PC-9 (cell line): ENCODE results near the gene CNBP. TPM values are rescaled to one million over a fixed set of nuclear protein-coding genes. Genes with fewer than 3 reads are reported as not detected.

Source experiments
- BruUV-seq: library from RNA; stranded (reverse); fragments of 400-500 nt; replicated peaks from 2 replicates; lab custom pipeline; 2021; lab: Mats Ljungman, UMichigan
- CTCF ChIA-PET: fragments of 300-600 bp; sonication (Branson Sonifier 250); formaldehyde crosslinking; loops from one replicate; lab custom pipeline; 2022; ENCODE audit warnings: antibody characterized with exemption; lab: Charles Lee
- POLR2A ChIA-PET: fragments of 300-600 bp; sonication (Branson Sonifier 250); formaldehyde crosslinking; loops from one replicate; lab custom pipeline; 2022; ENCODE audit warnings: antibody characterized with exemption; ENCODE audit not compliant: unreplicated experiment; lab: Charles Lee
- DNase-seq, 2 experiments: peaks; one replicate each; pipeline versions ENCODE4 v3.0.0 to v3.0.0-alpha.2; 2015 to 2022; ENCODE audit warnings: mixed read lengths in 1 of 2
- H2AFZ ChIP-seq: fragments of 200-600 bp; sonication (generic); 2 replicates; pipeline ENCODE4 v1.8.1; 2017; ENCODE audit warnings: antibody characterized with exemption
- H3F3A ChIP-seq: fragments of 200-600 bp; sonication (generic); 2 replicates; pipeline ENCODE4 v1.8.1; 2017; ENCODE audit warnings: antibody characterized with exemption, mild to moderate bottlenecking, low read depth; ENCODE audit not compliant: insufficient read depth
- H3K27ac ChIP-seq: fragments of 200-600 bp; sonication (generic); 2 replicates; pipeline ENCODE4 v1.6.1; 2016; ENCODE audit warnings: mixed run types
- H3K27me3 ChIP-seq: fragments of 200-600 bp; sonication (generic); 2 replicates; pipeline ENCODE4 v1.6.1; 2016; ENCODE audit warnings: low read depth, mixed run types; ENCODE audit not compliant: insufficient read depth
- H3K36me3 ChIP-seq: fragments of 200-600 bp; sonication (generic); 2 replicates; pipeline ENCODE4 v1.6.1; 2016; ENCODE audit warnings: low read depth, mixed run types
- H3K4me1 ChIP-seq: fragments of 200-600 bp; sonication (generic); replicated peaks from 2 replicates; pipeline ENCODE4 v1.6.1; 2016; ENCODE audit warnings: mixed run types; ENCODE audit not compliant: insufficient read depth
- H3K4me2 ChIP-seq: fragments of 200-600 bp; sonication (generic); 2 replicates; pipeline ENCODE4 v1.6.1; 2017; ENCODE audit warnings: mixed run types
- H3K4me3 ChIP-seq: fragments of 200-600 bp; sonication (generic); 2 replicates; pipeline ENCODE4 v1.6.1; 2016; ENCODE audit warnings: mixed run types
- H3K79me2 ChIP-seq: fragments of 200-600 bp; sonication (generic); 2 replicates; pipeline ENCODE4 v1.6.1; 2017; ENCODE audit warnings: low read depth, mixed run types
- H3K9me2 ChIP-seq: fragments of 200-600 bp; sonication (generic); 2 replicates; pipeline ENCODE4 v1.8.1; 2017; ENCODE audit warnings: mild to moderate bottlenecking; ENCODE audit not compliant: insufficient read depth
- H3K9me3 ChIP-seq: fragments of 200-600 bp; sonication (generic); 2 replicates; pipeline ENCODE4 v1.8.1; 2016; ENCODE audit warnings: low read depth; ENCODE audit not compliant: insufficient read depth
- H4K20me1 ChIP-seq: fragments of 200-600 bp; sonication (generic); 2 replicates; pipeline ENCODE4 v1.8.1; 2017; ENCODE audit not compliant: insufficient read depth
- CTCF ChIP-seq: fragments of 200-600 bp; sonication (generic); conservative IDR thresholded peaks from 2 replicates; pipeline ENCODE4 v1.6.1; 2017; ENCODE audit warnings: mixed run types, antibody characterized with exemption, mild to moderate bottlenecking, moderate library complexity
- EZH2 ChIP-seq: fragments of 200-600 bp; sonication (generic); IDR thresholded peaks from 2 replicates; pipeline ENCODE4 v1.8.0; 2017; ENCODE audit warnings: antibody characterized with exemption, low read depth
- intact Hi-C: fragments of 100-400 bp; cut with micrococcal nuclease; formaldehyde crosslinking; loops from one replicate; pipeline ENCODE4 v1.10.0; 2022; ENCODE audit not compliant: unreplicated experiment
- total RNA-seq: library from RNA; stranded (reverse); gene quantifications from 2 replicates; pipeline ENCODE4 v1.2.3, GENCODE V29; 2021

Gene CNBP
- total RNA-seq, 1 experiment from 2014 or later: 265 TPM

GRCh38 chr3:129131465-129132088 is 52.1 kb downstream of the CNBP start:
- Histone ChIP-seq H4K20me1 (no peaks in the 10 kb centered on the region), H3K4me2 (no peak overlapping the region), H3K4me1 (no peaks in the 10 kb centered on the region), H3K4me3 (no peak overlapping the region), H2AFZ (no peak overlapping the region), H3K27ac (no peak overlapping the region), H3F3A (no peaks in the 10 kb centered on the region), H3K9me2 (no peaks in the 10 kb centered on the region), H3K36me3 (peaks cover 9% of the 10 kb centered on the region; the same call in 1 of the 2 replicates), H3K9me3 (no peaks in the 10 kb centered on the region), H3K79me2 (no peaks in the 10 kb centered on the region), H3K27me3 (no peaks in the 10 kb centered on the region)
- CTCF ChIA-PET: no interaction called here
- DNase-seq: no peak
- TF ChIP-seq EZH2: no peak
- TF ChIP-seq CTCF: no peak
- POLR2A ChIA-PET: no interaction called here
- intact Hi-C loops: no loop called here
- no TSS peak for BruUV-seq

- CTCF ChIA-PET: no interaction called here
- peaks cover 4% of the 10 kb centered on the region; the same call in 1 of the 2 replicates for H3F3A ChIP-seq
- H3K9me3 ChIP-seq: no peaks in the 10 kb centered on the region
- intact Hi-C loops: no loop called here
- H3K4me1 ChIP-seq: no peaks in the 10 kb centered on the region
- H4K20me1 ChIP-seq: no peaks in the 10 kb centered on the region
- H3K9me2 ChIP-seq: no peaks in the 10 kb centered on the region
- no peak overlapping the region for H3K27ac ChIP-seq
- H2AFZ ChIP-seq: no peak overlapping the region
- no peak for TF ChIP-seq EZH2
- no peak for TF ChIP-seq CTCF
- no peaks in the 10 kb centered on the region for H3K79me2 ChIP-seq
- no peak overlapping the region for H3K4me3 ChIP-seq
- peaks cover 9% of the 10 kb centered on the region; the same call in 1 of the 2 replicates for H3K36me3 ChIP-seq
- no TSS peak for BruUV-seq
- POLR2A ChIA-PET: no interaction called here
- no peak for DNase-seq
- H3K27me3 ChIP-seq: no peaks in the 10 kb centered on the region
- H3K4me2 ChIP-seq: no peak overlapping the region
Observed at GRCh38 chr3:129130291-129130813, 53.3 kb downstream of the CNBP start.

GRCh38 chr3:129128357-129129155 is 55.1 kb downstream of the CNBP start:
- intact Hi-C loops: no loop called here
- H3F3A ChIP-seq: peaks cover 6% of the 10 kb centered on the region; the same call in 1 of the 2 replicates
- CTCF ChIA-PET: no interaction called here

More at GRCh38 chr3:129128357-129129155, 55.1 kb downstream of the CNBP start:
- Histone ChIP-seq H2AFZ (no peak overlapping the region), H3K79me2 (no peaks in the 10 kb centered on the region), H3K9me2 (no peaks in the 10 kb centered on the region), H3K4me3 (no peak overlapping the region), H3K36me3 (peaks cover 9% of the 10 kb centered on the region; the same call in 1 of the 2 replicates), H3K27me3 (no peaks in the 10 kb centered on the region), H3K27ac (no peak overlapping the region), H4K20me1 (no peaks in the 10 kb centered on the region), H3K9me3 (no peaks in the 10 kb centered on the region), H3K4me2 (no peak overlapping the region), H3K4me1 (no peaks in the 10 kb centered on the region)
- TF ChIP-seq CTCF (no peak), EZH2 (no peak)
- POLR2A ChIA-PET: interaction anchor here (0.5 to 0.7 kb wide), 2 partner anchors 150 to 701 kb away, joined by 3 to 19 read pairs; no protein-coding TSS in a partner anchor
- no peak for DNase-seq
- BruUV-seq: no TSS peak
